WERI-Rb-1 (cell line): Measurements from ENCODE around the gene NUDT16.

Experiments used
- DNase-seq: peaks from one replicate; pipeline ENCODE4 v3.0.0-alpha.2; 2020
- H3K27ac ChIP-seq: fragments of 250-450 bp; sonication (Bioruptor Pico); 2 replicates; pipeline ENCODE4 v1.5.1; 2020; ENCODE audit warnings: mild to moderate bottlenecking, moderate library complexity
- H3K27me3 ChIP-seq: fragments of 250-450 bp; sonication (Bioruptor Pico); 2 replicates; pipeline ENCODE4 v1.5.1; 2021; ENCODE audit warnings: mild to moderate bottlenecking, low read depth, moderate library complexity; ENCODE audit not compliant: insufficient read depth, severe bottlenecking
- H3K36me3 ChIP-seq: fragments of 250-450 bp; sonication (Bioruptor Pico); 2 replicates; pipeline ENCODE4 v1.5.1; 2020; ENCODE audit warnings: mild to moderate bottlenecking, moderate library complexity
- H3K4me3 ChIP-seq: 2 replicates; pipeline ENCODE4 v1.5.1; 2011; ENCODE audit warnings: low read depth, mild to moderate bottlenecking, control low read depth, low read length
- H3K9me3 ChIP-seq: fragments of 250-450 bp; sonication (Bioruptor Pico); 2 replicates; pipeline ENCODE4 v1.5.1; 2021; ENCODE audit warnings: mild to moderate bottlenecking, moderate library complexity; ENCODE audit not compliant: severe bottlenecking
- CTCF ChIP-seq: IDR thresholded peaks from 2 replicates; pipeline ENCODE4 v1.5.1; 2011; ENCODE audit warnings: low read depth, mild to moderate bottlenecking, control low read depth, inconsistent platforms, low read length

The NUDT16 gene

GRCh38 chr3:131349946-131350347 is 31.6 kb upstream of the NUDT16 start:
- H3K4me3 ChIP-seq = no peak overlapping the region
- no peak for DNase-seq
- H3K27ac ChIP-seq = no peak overlapping the region
- no peaks in the 10 kb centered on the region for H3K36me3 ChIP-seq
- no peaks in the 10 kb centered on the region for H3K9me3 ChIP-seq
- no peaks in the 10 kb centered on the region for H3K27me3 ChIP-seq
- no peak for TF ChIP-seq CTCF

- Histone ChIP-seq H3K36me3 (no peaks in the 10 kb centered on the region), H3K9me3 (no peaks in the 10 kb centered on the region), H3K27ac (no peak overlapping the region), H3K4me3 (no peak overlapping the region), H3K27me3 (no peaks in the 10 kb centered on the region)
- no peak for TF ChIP-seq CTCF
- DNase-seq = no peak
Measured at GRCh38 chr3:131350506-131350905, 31.1 kb upstream of the NUDT16 start.

- TF ChIP-seq CTCF = no peak
- Histone ChIP-seq H3K27me3 (no peaks in the 10 kb centered on the region), H3K27ac (no peak overlapping the region), H3K36me3 (no peaks in the 10 kb centered on the region), H3K9me3 (no peaks in the 10 kb centered on the region), H3K4me3 (no peak overlapping the region)
- DNase-seq = no peak
Measured at GRCh38 chr3:131353016-131353877, 28.3 kb upstream of the NUDT16 start.

- H3K9me3 ChIP-seq = no peaks in the 10 kb centered on the region
- no peak for TF ChIP-seq CTCF
- H3K27ac ChIP-seq = no peak overlapping the region
- no peaks in the 10 kb centered on the region for H3K36me3 ChIP-seq
- no peaks in the 10 kb centered on the region for H3K27me3 ChIP-seq
- no peak for DNase-seq
- H3K4me3 ChIP-seq = no peak overlapping the region
Measured at GRCh38 chr3:131353986-131354385, 27.6 kb upstream of the NUDT16 start.

- Histone ChIP-seq H3K27me3 (no peaks in the 10 kb centered on the region), H3K4me3 (no peak overlapping the region), H3K27ac (no peak overlapping the region), H3K9me3 (no peaks in the 10 kb centered on the region), H3K36me3 (no peaks in the 10 kb centered on the region)
- no peak for TF ChIP-seq CTCF
- DNase-seq = no peak
Measured at GRCh38 chr3:131356006-131356595, 25.5 kb upstream of the NUDT16 start.
